AG10803 (cell line): ENCODE results near the gene SIRT3.

Experiments used
- DNase-seq: peaks from one replicate; pipeline ENCODE4 v3.0.0; 2010; ENCODE audit warnings: low read depth
- H3K4me3 ChIP-seq: 2 replicates; pipeline ENCODE4 v1.5.1; 2011; ENCODE audit warnings: mild to moderate bottlenecking, low read length, control low read depth
- CTCF ChIP-seq: conservative IDR thresholded peaks from 2 replicates; pipeline ENCODE4 v1.5.1; 2011; ENCODE audit warnings: mild to moderate bottlenecking, low read length, control low read depth, inconsistent platforms

The SIRT3 gene

GRCh38 chr11:218815-219593 is 17.1 kb downstream of the SIRT3 start:
- no peak for TF ChIP-seq CTCF
- H3K4me3 ChIP-seq: no peak overlapping the region
- DNase-seq: no peak

GRCh38 chr11:217704-218103 is 18.4 kb downstream of the SIRT3 start:
- TF ChIP-seq CTCF: no peak
- H3K4me3 ChIP-seq: no peak overlapping the region
- no peak for DNase-seq

DNA sequence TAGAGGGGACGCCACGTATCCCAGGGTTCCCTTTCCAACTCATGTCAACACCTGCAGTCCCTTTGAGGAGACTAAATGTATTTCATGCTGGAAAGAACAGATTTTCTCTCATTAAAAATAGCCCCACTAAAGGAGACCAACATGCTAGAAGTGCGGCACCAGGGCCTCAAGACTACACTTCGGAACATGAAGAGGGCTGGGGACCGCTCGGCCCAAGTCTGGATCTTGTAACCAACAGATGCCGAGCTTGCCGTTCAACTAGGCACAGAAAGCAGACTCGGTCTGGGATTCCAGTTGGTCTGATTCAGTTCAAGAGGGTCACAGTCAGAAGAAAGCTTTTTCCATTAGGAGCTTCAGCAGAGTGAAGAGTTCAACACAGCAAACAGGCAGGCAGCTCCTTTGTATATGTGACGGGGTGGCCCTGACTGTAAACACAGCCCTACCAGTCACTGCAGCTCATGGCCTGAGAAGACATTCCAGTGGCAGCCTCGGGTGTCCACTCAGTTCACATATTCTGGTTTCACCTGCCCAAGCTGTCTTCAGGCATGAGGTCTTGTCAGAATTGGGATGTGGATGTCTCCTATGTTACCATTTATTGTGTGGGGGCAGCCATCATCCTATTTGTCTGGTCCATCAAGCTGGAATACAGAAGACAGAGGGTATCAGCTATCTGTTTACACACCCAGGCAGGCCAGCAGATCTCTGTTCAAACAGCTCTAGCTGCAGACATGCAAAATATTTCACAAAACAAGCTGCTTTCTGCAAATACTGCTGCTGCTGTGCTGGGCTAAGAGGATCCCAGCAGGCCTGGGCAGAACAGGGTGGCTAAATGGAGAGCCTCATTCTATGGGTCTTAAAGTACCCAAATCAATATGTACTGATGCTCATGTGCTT is 19.8 kb downstream of the SIRT3 start:
- TF ChIP-seq CTCF: no peak
- no peak overlapping the region for H3K4me3 ChIP-seq
- no peak for DNase-seq

DNA sequence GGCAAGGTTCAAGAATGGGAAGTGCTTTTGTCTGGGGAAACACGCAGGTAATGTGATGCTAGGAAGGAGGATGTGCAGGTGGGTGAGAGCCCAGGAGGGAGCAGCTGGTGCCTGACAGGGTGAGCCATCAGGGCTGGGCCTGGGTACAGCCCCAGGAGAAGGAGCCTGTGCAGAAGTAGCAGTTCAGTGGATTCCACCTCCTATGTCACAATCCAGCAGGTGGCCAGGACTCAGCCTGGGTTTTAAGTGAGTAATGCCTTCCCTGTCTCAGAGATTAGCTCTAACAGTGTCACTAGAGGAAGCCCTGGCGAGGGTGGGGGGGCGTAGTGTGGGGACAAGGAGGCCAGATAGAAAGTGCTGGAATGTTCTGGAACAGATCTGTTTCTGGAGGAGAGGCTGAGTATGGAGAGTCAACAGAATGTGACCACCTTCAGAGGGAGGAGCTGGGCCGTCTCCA is 20.5 kb downstream of the SIRT3 start:
- TF ChIP-seq CTCF: no peak
- no peak overlapping the region for H3K4me3 ChIP-seq
- no peak for DNase-seq

GRCh38 chr11:214083-214482 is 22.1 kb downstream of the SIRT3 start:
- no peak overlapping the region for H3K4me3 ChIP-seq
- DNase-seq: no peak
- no peak for TF ChIP-seq CTCF

- H3K4me3 ChIP-seq: no peak overlapping the region
- DNase-seq: no peak
- no peak for TF ChIP-seq CTCF
Measured at GRCh38 chr11:213111-213510, 23.0 kb downstream of the SIRT3 start.
